ENCODE measurements around the gene MEFV.
"Not testable (repeated sequence)": the region's sequence is repeated elsewhere in the genome, so short reads cannot be mapped to it uniquely, and the experiment has no call there.

Gene MEFV

DNA sequence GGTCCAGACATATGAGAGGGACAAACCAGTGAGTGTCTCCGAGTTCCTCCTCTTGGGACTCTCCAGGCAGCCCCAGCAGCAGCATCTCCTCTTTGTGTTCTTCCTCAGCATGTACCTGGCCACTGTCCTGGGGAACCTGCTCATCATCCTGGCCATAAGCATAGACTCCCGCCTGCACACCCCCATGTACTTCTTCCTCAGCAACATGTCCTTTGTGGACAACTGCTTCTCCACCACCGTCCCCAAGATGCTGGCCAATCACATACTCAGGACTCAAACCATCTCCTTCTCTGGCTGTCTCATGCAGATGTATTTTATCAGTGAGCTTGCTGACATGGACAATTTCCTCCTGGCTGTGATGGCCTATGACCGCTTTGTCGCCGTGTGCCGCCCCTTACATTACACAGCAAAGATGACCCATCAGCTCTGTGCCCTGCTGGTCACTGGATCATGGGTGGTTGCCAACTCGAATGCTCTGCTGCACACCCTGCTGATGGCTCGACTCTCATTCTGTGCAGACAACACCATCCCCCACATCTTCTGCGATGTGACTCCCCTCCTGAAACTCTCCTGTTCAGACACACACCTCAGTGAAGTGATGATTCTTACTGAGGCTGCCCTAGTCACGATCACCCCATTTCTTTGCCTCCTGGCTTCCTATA lies 40.7 kb downstream of the MEFV start:
- no peak for DNase-seq

DNA sequence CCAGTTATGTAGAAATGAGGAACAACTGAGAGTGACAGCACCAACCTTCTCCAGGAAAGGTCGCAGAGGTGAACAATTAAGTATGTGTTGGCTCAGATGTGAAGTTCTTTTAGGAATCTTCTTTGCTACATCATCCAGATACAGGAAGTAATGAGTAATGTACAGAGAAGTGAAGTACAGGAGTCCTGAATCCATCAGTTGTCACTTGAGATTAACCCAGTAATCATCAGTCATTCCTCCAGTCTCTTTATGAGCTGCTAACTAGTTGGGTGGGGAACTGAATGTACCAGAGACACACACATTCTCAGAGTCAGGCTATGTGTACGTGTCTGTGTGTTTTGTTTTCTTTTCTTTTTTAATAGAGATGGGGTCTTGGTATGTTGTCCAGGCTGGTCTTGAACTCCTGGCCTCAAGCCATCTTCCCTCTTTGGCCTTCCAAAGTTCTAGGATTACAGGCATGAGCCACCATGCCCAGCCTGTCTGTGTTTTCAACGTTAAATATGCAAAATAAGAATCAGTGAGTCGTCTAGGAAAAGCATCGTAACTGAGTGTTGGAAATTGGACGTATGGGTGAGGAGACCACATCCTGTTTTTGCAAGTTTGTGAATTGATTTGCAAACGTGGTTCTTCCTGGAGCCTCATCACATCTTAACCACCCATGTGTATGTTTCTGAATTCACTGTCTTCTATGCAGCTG lies 41.4 kb downstream of the MEFV start:
- DNase-seq: no peak

DNA sequence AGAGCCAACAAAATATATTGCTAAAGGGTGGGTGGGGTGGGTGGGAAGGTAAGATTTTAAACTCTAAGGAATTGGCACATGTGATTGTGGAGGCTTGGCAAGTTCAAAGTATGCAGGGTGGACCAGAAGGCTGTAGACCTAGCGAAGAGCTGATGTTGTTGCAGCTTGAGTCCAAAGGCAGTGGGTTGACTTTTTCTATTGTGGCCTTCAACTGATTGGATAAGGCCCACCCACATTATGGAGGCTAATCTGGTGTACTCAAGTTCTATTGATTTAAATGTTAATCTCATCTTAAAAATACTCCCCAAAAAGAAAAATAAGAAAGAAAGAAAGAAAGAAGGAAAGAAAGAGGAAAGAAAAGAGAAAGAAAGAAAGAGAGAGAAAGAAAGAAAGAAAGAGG lies 43.9 kb downstream of the MEFV start:
- no peak for DNase-seq

DNA sequence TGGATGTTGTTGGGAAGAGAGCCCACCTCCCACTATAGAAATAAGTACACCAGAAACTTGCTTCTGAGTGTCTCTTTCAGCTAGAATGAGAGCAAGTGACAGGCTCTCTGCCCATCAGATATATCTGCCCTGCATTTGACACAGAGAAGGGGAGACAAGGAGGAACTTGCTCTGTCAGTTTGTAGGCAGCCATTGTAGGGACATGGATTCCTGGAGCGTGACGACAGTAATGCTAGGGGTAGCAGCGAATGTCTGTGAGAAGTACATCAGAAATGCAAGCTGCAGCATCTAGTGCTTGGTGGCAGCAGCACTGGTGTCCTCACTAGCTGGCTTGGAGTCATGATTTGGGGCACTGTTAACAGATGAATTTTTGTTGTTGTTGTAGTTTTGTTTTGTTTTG lies 44.4 kb downstream of the MEFV start:
- DNase-seq: no peak

DNA sequence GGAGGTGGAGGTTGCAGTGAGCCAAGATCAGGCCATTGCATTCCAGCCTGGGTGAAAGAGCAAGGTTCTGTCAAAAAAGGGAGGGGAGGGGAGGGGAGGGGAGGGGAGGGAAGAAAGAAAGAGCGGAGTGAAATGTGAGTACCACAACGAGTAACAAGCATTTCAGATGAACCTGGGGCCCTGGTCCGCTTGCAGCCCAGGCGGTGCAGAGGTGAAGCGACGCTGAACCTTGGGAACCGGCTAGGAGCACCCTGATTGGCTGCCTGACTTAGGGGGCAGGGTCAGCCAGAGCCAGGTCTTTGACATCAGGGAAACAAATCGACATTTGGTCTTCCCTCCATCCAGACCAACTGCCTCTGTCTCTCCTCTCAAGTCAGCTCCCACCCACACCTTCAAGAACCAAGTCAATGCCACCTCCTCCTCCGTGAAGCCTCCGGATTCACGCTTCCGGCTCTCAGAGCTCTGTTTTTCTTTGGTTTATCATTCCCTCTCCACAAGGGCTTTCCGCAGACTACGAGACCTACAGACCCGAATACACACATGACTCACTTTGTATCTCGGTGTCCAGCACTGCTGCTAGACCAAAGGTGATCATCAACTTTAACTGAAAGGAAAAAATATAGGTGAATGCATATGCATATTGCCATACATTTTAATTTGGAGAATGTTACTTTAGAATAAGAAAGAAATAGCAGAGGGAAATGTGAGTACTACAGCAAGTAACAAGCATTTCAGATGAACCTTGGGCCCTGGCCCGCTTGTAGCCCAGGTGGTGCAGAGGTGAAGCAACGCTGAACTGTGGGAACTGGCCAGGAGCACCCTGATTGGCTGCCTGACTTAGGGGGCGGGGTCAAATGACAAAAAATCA lies 49.1 kb downstream of the MEFV start:
- no peak for DNase-seq

GRCh38 chr16:3205939-3206338 lies 50.5 kb downstream of the MEFV start:
- not testable (repeated sequence) for DNase-seq

GRCh38 chr16:3202903-3203539 lies 53.4 kb downstream of the MEFV start:
- no peak for DNase-seq

- no peak for DNase-seq
These were observed 57.9 kb downstream of the MEFV start for GRCh38 chr16:3198334-3199072.

GRCh38 chr16:3197694-3198333 lies 58.6 kb downstream of the MEFV start:
- DNase-seq: not testable (repeated sequence)

GRCh38 chr16:3195975-3196374 lies 60.5 kb downstream of the MEFV start:
- no peak for DNase-seq

- no peak for DNase-seq
These were observed 61.6 kb downstream of the MEFV start for GRCh38 chr16:3194792-3195191.

GRCh38 chr16:3193221-3194212 lies 62.9 kb downstream of the MEFV start:
- no peak for DNase-seq

DNA sequence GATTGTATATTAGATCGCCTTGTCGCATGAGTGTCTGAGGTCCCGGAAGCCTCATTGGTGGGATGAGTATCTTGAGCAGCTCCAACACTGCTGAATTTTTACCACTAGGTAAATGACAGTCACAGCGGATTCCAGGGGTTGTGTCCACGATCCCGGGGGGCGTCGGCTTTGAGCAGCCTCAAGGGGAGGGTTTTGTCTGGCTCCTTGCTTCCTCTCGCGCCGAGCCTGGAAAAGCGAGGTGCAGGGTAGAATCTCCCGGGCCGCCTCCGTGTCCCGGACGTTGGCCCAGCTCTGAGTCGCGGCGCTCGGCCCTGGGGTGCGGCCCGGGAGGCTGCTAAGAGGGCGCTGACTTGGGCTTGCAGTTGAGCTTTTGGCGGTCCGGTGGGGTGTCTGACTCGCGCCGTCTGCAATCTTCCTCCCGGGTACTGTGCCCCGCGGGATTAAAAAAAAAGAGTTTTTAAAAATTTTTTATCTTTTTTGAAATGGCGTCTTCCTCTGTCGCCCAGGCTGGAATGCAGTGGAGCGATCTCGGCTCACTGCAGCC lies 63.9 kb downstream of the MEFV start:
- DNase-seq: no peak

Data from NCI-H526 treated with DMSO at 0.1 percent for 48 hours (cell line).